ENCODE measurements around the gene ITFG1.

ITFG1 gene

GRCh38 chr16:47424846-47425245, 36.0 kb downstream of the ITFG1 start:
- H3K4me3 ChIP-seq (replicated peaks; ENCODE audit: low read depth, low read length) = no peak overlapping the region
- no peak for DNase-seq (ENCODE audit: low read depth)
- TF ChIP-seq CTCF (IDR thresholded peaks at IDR 0.05; ENCODE audit: low read length, missing control alignments) = no peak

- no peak for TF ChIP-seq CTCF (IDR thresholded peaks at IDR 0.05; ENCODE audit: low read length, missing control alignments)
- no peak for DNase-seq (ENCODE audit: low read depth)
- H3K4me3 ChIP-seq (replicated peaks; ENCODE audit: low read depth, low read length) = no peak overlapping the region
Measured at GRCh38 chr16:47416869-47417268, 44.0 kb downstream of the ITFG1 start.

- TF ChIP-seq CTCF (IDR thresholded peaks at IDR 0.05; ENCODE audit: low read length, missing control alignments) = no peak
- no peak for DNase-seq (ENCODE audit: low read depth)
- H3K4me3 ChIP-seq (replicated peaks; ENCODE audit: low read depth, low read length) = no peak overlapping the region
Measured at GRCh38 chr16:47413041-47413440, 47.8 kb downstream of the ITFG1 start.

- no peak for DNase-seq (ENCODE audit: low read depth)
- H3K4me3 ChIP-seq (replicated peaks; ENCODE audit: low read depth, low read length) = no peak overlapping the region
- TF ChIP-seq CTCF (IDR thresholded peaks at IDR 0.05; ENCODE audit: low read length, missing control alignments) = no peak
Measured at GRCh38 chr16:47408491-47408890, 52.4 kb downstream of the ITFG1 start.

GRCh38 chr16:47395733-47396498, 64.9 kb downstream of the ITFG1 start:
- no peak for DNase-seq (ENCODE audit: low read depth)
- H3K4me3 ChIP-seq (replicated peaks; ENCODE audit: low read depth, low read length) = no peak overlapping the region
- TF ChIP-seq CTCF (IDR thresholded peaks at IDR 0.05; ENCODE audit: low read length, missing control alignments) = no peak

GRCh38 chr16:47392081-47392480, 68.8 kb downstream of the ITFG1 start:
- H3K4me3 ChIP-seq (replicated peaks; ENCODE audit: low read depth, low read length) = no peak overlapping the region
- TF ChIP-seq CTCF (IDR thresholded peaks at IDR 0.05; ENCODE audit: low read length, missing control alignments) = no peak
- DNase-seq (ENCODE audit: low read depth) = no peak

GRCh38 chr16:47388705-47389104, 72.2 kb downstream of the ITFG1 start:
- no peak for DNase-seq (ENCODE audit: low read depth)
- H3K4me3 ChIP-seq (replicated peaks; ENCODE audit: low read depth, low read length) = no peak overlapping the region
- TF ChIP-seq CTCF (IDR thresholded peaks at IDR 0.05; ENCODE audit: low read length, missing control alignments) = no peak

All from fibroblast of pulmonary artery (primary cell).